Pericardium fibroblast (primary cell): ENCODE results near the gene GCSAML. TPM values are rescaled to one million over a fixed set of nuclear protein-coding genes. Genes with fewer than 3 reads are reported as not detected.

Source experiments
- total RNA-seq: library from RNA; depleted of rRNA; stranded (reverse); fragments of >200 nt; gene quantifications from 2 replicates; pipeline ENCODE4 v1.2.3, GENCODE V29; 2015

Gene GCSAML
- not detected in 2 replicates for total RNA-seq

DNA sequence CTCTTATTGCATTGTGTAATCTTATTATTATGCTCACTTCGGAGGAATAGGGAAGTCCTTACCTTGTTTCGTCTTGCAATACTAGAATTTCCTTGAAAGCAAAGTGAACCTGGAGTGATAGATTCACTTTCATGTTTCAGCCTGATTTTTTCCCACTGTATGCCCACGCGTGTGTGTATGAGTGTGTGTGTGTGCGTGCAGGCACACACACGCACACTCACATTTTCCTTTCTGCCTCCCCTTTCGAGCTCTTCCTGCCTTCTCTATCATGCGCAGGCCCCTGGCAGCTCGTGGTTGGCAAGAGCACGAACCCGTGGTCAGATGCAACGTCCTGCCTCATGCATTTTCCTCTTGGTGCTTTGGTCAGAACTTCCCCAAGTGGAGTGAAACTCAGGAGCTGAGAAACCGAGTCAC lies at the start of gene GCSAML:
GCSAML (plus strand) TSS at position 366 of the 414 bp plus-strand sequence. CDS start 58 bp downstream, outside the sequence.

DNA sequence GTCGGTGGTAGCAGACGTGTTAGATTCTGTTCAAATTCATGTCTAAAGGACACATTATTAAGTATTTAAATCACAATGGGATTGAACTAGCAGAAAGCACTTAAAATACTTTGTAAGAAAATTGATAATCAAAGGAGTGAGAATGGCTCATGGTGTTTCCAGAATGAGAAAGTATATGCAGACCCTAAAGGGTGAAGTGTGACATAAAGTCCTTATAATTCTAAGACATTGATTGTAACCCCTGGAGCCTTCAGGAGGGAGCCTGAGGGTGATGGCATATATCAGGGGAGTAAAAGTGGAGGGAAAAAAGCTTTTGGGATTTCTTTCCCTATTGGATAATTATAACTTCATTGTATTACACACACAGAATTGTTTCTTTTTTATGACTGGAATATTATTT lies 12.6 kb upstream of the GCSAML start, which contains the start of gene OR2C3:
OR2C3 (minus strand) TSS at position 101 of the 400 bp plus-strand sequence. CDS start 3,929 bp downstream, outside the sequence.

DNA sequence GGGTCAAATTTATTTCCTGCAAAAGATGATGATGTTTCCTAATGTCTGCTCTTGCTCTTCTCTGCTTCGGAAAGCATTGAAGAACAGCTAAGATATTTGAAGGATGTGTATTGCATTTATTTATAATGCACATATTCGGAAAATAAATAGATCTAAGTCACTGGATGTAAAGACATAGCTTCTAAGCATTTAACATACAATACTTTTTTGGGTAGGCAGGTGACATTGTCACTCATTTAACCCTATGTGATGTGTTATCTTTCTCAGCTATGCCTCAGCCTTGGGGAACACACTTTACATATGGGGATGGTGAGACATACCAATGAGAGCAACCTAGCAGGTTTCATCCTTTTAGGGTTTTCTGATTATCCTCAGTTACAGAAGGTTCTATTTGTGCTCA lies 39.1 kb downstream of the GCSAML start, which contains the start of gene OR2G2:
OR2G2 (plus strand) TSS at position 301 of the 400 bp plus-strand sequence; CDS start at position 301, 0 bp downstream.

DNA sequence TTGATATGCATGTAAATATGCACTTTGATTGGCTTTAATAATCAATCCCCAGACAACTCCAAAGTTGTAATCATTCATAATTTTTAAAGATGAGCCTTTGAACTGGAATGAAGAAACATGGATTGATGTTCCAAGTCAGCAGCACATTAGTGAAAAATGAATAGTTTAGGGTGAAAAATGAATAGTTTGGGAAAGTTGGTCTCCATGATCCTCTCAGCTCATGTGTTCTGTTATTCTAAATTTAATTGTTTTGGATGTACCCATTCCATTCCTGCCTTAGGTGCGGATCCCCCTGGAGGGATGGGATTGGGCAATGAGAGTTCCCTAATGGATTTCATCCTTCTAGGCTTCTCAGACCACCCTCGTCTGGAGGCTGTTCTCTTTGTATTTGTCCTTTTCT lies 56.4 kb downstream of the GCSAML start, which contains the start of gene OR2G3:
OR2G3 (plus strand) TSS at position 301 of the 400 bp plus-strand sequence; CDS start at position 301, 0 bp downstream.

Other genes with a start within 250 kb of the GCSAML start
- gene ZNF496, start 217.3 kb upstream of the GCSAML start, total RNA-seq: 24.0 and 31.7 TPM in 2 replicates
- gene NLRP3, start 133.0 kb upstream of the GCSAML start, total RNA-seq: under 0.01 TPM in 1 of 2 replicates, not detected in the other
- gene OR2B11, start 91.0 kb upstream of the GCSAML start, total RNA-seq: not detected in 2 replicates
- gene OR2C3, start 12.7 kb upstream of the GCSAML start, total RNA-seq: not detected in 2 replicates
- gene OR2G2, start 39.2 kb downstream of the GCSAML start, total RNA-seq: not detected in 2 replicates
- gene OR2G3, start 56.5 kb downstream of the GCSAML start, total RNA-seq: not detected in 2 replicates
- gene OR13G1, start 130.6 kb downstream of the GCSAML start, total RNA-seq: not detected in 2 replicates
- gene OR6F1, start 167.5 kb downstream of the GCSAML start, total RNA-seq: not detected in 2 replicates
- not detected in 2 replicates for gene OR14K1, start 189.5 kb downstream of the GCSAML start, total RNA-seq
- not detected in 2 replicates for gene OR14A2, start 199.0 kb downstream of the GCSAML start, total RNA-seq
- not detected in 2 replicates for gene OR1C1, start 211.4 kb downstream of the GCSAML start, total RNA-seq